NCI-H2107 treated with DMSO at 0.1 percent for 48 hours (cell line): Measurements from ENCODE around the gene TOR1A.
"Not testable (repeated sequence)": the region's sequence is repeated elsewhere in the genome, so short reads cannot be mapped to it uniquely, and the experiment has no call there.

ENCODE experiments used
- DNase-seq: peaks from one replicate; lab custom pipeline; 2025; ENCODE audit not compliant: unreplicated experiment; lab: John Stamatoyannopoulos, UW

Gene TOR1A

GRCh38 chr9:129822898-129823541 is 916 bp downstream of the TOR1A start:
- DNase-seq: no peak

- DNase-seq: no peak
These were observed 7.2 kb downstream of the TOR1A start for GRCh38 chr9:129816501-129817435.

- DNase-seq: no peak
These were observed 8.7 kb downstream of the TOR1A start for GRCh38 chr9:129815278-129815677.

- DNase-seq: no peak
These were observed 9.3 kb downstream of the TOR1A start for GRCh38 chr9:129814432-129815223.

GRCh38 chr9:129813661-129814060 is 10.3 kb downstream of the TOR1A start:
- no peak for DNase-seq

GRCh38 chr9:129812385-129812784 is 11.6 kb downstream of the TOR1A start:
- DNase-seq: no peak

GRCh38 chr9:129811967-129812363 is 12.0 kb downstream of the TOR1A start:
- DNase-seq: no peak

GRCh38 chr9:129810788-129811187 is 13.1 kb downstream of the TOR1A start:
- no peak for DNase-seq

GRCh38 chr9:129810116-129810515 is 13.8 kb downstream of the TOR1A start:
- DNase-seq: no peak

- DNase-seq: no peak
These were observed 14.6 kb downstream of the TOR1A start for GRCh38 chr9:129809346-129809745.

- DNase-seq: no peak
These were observed 17.9 kb downstream of the TOR1A start for GRCh38 chr9:129806061-129806460.

GRCh38 chr9:129803676-129804060 is 20.3 kb downstream of the TOR1A start:
- DNase-seq: no peak

- DNase-seq: peak; percentile 63
These were observed 20.9 kb downstream of the TOR1A start, which contains the start of gene TOR1B for GRCh38 chr9:129802833-129803675. TOR1B (plus strand) TSS chr9:129803184; CDS start chr9:129803213, 29 bp downstream.

- no peak for DNase-seq
These were observed 22.4 kb downstream of the TOR1A start for GRCh38 chr9:129801504-129801903.

GRCh38 chr9:129798973-129799372 is 25.0 kb downstream of the TOR1A start:
- no peak for DNase-seq

- not testable (repeated sequence) for DNase-seq
These were observed 27.9 kb downstream of the TOR1A start for GRCh38 chr9:129796029-129796428.

GRCh38 chr9:129794549-129794948 is 29.4 kb downstream of the TOR1A start:
- DNase-seq: no peak

GRCh38 chr9:129786481-129786880 is 37.5 kb downstream of the TOR1A start:
- no peak for DNase-seq

GRCh38 chr9:129785866-129786265 is 38.1 kb downstream of the TOR1A start:
- DNase-seq: no peak

GRCh38 chr9:129784970-129785369 is 39.0 kb downstream of the TOR1A start:
- DNase-seq: not testable (repeated sequence)
